GM13976 (cell line): ENCODE measurements around the gene LEO1.

Source experiments
- DNase-seq: peaks from one replicate; pipeline ENCODE4 v3.0.0; 2012; ENCODE audit warnings: low spot score
- CTCF ChIP-seq: IDR thresholded peaks from 2 replicates; pipeline ENCODE4 v1.5.1; 2012; ENCODE audit warnings: borderline replicate concordance, mild to moderate bottlenecking; ENCODE audit not compliant: insufficient read depth; ENCODE audit errors: extremely low read depth, missing control alignments, control extremely low read depth
- in situ Hi-C: fragments of 300-500 bp; cut with MboI; formaldehyde crosslinking; loops from one replicate; pipeline ENCODE4 v1.12.0; 2022; ENCODE audit warnings: low sequenced_read_pairs, mixed read lengths, inconsistent platforms; ENCODE audit not compliant: unreplicated experiment

Gene LEO1

GRCh38 chr15:52010633-52011595 lies 39.3 kb upstream of the LEO1 start:
- DNase-seq: no peak
- TF ChIP-seq CTCF: no peak
- in situ Hi-C loops: no loop called here

DNA sequence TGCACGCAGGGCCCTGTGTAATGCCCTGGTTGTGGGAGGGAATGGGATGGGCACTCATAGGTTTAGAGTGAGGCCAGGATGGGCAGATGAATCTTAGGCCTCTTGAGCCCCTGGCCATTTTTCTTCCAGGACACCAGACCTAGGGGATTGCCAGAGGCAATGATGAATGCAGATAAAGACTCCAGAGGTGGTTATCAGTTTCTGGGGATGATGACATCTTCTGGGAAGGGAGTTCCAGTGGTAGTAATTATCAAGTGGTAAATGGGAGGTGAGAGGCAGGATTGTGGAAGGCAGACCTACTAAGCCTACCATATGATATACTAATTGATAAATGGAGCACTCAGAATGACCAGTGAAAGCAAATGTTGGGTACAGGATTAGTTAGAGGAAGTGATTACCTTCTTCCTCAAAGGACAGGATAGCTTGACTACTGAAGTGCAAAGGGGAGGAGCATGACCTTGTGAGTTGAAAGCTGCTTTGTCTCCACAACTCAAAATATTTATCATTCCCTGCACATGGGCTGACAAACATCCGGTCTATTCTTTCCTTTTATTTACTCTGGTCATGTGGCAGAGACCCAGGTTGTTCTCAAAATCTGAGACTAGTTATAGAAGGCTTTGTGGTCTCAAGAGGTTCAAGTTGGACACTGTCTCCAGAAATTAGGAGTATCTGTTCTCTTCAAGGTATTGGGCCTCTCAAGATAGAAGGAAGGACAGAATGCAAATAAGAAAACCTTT lies 37.3 kb upstream of the LEO1 start:
- TF ChIP-seq CTCF: no peak
- DNase-seq: no peak
- in situ Hi-C loops: no loop called here

- no peak for TF ChIP-seq CTCF
- DNase-seq: no peak
- in situ Hi-C loops: no loop called here
These were observed 36.8 kb upstream of the LEO1 start for GRCh38 chr15:52008359-52008697.

GRCh38 chr15:52006702-52007340 lies 35.2 kb upstream of the LEO1 start:
- in situ Hi-C loops: no loop called here
- DNase-seq: no peak
- TF ChIP-seq CTCF: no peak

DNA sequence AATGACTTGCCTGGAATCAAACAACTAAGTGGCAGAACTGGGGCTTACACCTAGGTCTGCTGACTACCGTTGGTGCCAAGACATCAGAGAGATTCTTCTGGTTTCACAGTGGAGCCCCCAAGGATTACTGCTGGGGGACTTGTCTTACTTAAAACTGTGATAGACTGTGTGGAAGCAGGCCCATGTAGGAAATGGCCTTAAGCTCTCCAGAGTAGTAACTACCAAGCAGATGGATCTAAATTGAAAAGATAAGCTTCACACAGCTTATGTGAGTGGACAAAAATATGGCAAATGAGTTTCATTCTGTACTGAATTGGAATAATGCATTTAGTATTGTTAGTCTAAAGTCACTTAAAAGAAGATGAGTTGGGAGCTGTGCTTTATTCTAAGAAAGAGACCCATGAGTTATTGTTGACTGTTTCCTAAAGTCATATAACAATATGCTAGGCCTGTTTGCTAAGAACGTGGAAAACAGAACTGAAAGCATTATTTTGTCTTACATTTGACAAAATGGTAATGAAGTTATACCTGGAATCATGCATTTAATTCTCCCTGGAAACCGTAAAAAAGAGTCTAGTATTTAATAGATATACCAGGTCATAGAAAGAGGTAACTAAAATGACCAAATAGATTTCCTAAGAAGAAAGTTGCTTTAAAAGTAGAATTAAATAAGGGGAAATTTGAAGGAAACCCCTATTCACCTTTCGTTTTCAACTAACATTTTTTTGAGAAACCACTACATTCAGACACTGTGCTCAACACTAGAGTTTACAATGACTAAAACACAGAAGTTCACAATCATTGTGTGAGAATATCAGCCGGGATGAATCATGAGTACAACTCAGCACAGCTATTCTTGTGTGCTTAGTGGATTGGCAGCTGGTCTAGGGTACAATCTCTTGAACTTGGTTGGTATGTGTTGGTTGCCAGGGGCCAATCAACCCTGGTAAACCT lies 34.4 kb upstream of the LEO1 start:
- no peak for TF ChIP-seq CTCF
- DNase-seq: no peak
- in situ Hi-C loops: no loop called here
